Neural progenitor cell (in vitro differentiated cells): Measurements from ENCODE around the gene SP1.

Experiments used
- EZH2 ChIP-seq: fragments of 200-600 bp; sonication (generic); IDR thresholded peaks from 2 replicates; pipeline ENCODE4 v1.6.1; 2017; ENCODE audit warnings: antibody characterized with exemption, mild to moderate bottlenecking, moderate library complexity
- TF ChIP-seq, protein P1 (sequence below): fragments of 200-600 bp; sonication (generic); IDR thresholded peaks from 2 replicates; pipeline ENCODE4 v1.5.1; 2017; ENCODE audit warnings: antibody characterized with exemption, mild to moderate bottlenecking

DNA sequence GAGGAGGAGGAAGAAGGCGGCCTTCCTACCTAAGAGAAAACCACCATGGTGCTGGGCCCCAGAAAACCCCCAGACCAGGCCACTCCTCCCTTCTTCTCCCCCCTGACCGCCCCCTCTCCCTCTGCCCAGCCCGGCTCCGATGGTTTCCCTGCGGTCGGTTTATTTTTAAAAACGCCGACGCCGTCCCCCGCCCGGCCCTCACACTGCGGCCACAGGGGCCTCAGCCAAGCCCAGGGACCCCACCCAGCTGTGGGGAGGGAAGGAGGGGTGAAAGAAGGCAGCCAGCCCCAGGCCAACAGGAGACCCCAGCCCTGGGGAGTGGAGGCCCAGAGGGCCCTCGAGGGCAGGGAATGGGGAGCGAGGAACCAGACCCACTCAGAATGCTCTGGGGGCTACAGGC lies 47.2 kb upstream of the SP1 start:
- TF ChIP-seq, protein P1, sequence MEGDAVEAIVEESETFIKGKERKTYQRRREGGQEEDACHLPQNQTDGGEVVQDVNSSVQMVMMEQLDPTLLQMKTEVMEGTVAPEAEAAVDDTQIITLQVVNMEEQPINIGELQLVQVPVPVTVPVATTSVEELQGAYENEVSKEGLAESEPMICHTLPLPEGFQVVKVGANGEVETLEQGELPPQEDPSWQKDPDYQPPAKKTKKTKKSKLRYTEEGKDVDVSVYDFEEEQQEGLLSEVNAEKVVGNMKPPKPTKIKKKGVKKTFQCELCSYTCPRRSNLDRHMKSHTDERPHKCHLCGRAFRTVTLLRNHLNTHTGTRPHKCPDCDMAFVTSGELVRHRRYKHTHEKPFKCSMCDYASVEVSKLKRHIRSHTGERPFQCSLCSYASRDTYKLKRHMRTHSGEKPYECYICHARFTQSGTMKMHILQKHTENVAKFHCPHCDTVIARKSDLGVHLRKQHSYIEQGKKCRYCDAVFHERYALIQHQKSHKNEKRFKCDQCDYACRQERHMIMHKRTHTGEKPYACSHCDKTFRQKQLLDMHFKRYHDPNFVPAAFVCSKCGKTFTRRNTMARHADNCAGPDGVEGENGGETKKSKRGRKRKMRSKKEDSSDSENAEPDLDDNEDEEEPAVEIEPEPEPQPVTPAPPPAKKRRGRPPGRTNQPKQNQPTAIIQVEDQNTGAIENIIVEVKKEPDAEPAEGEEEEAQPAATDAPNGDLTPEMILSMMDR = no peak
- TF ChIP-seq EZH2 = no peak
